ENCODE data around the gene CASD1.

Gene CASD1

GRCh38 chr7:94590526-94591162 is 81.0 kb downstream of the CASD1 start:
- no peak for DNase-seq

GRCh38 chr7:94591176-94591575 is 81.6 kb downstream of the CASD1 start:
- no peak for DNase-seq

GRCh38 chr7:94594882-94595281 is 85.3 kb downstream of the CASD1 start:
- DNase-seq: no peak

GRCh38 chr7:94595717-94596116 is 86.1 kb downstream of the CASD1 start:
- no peak for DNase-seq

- DNase-seq: no peak
Measured at GRCh38 chr7:94600267-94600666, 90.7 kb downstream of the CASD1 start.

GRCh38 chr7:94602181-94602580 is 92.6 kb downstream of the CASD1 start:
- DNase-seq: no peak

GRCh38 chr7:94605031-94605430 is 95.4 kb downstream of the CASD1 start:
- no peak for DNase-seq

Measured in NCI-H187 treated with DMSO at 0.1 percent for 48 hours (cell line).